ENCODE data around the gene FANCD2. TPM values are rescaled to one million over a fixed set of nuclear protein-coding genes. Genes with fewer than 3 reads are reported as not detected.

FANCD2 gene
- polyA plus RNA-seq, 3 donors, result 1.3 to 11.6 (median 2.4) TPM

DNA sequence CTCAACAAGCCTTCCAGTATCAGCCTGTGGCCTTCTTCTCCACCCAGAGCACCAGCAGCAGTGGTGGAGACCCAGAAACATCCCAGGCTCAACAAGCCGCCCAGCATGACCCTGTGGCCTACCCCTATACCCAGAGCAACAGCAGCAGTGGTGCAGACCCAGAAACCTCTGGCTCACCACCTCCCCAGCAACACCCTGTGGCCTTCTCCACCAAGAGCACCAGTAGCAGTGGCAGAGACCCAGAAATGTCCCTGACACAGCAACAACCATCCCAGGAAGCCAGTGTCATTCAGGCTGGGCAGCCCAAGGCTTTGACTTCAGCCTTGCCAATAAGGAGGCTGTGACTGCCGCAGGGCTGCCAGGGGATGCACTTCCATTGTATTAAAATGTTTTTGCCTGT, 23.3 kb upstream of the FANCD2 start:
- no peaks in the 10 kb centered on the region for H4K20me1 ChIP-seq (ENCODE audit: insufficient read depth, low read length)
- no peak overlapping the region for H2AFZ ChIP-seq (ENCODE audit: insufficient read depth, low read depth, low read length, poor library complexity, severe bottlenecking)
- H3K27ac ChIP-seq (ENCODE audit: low read depth in 1 of 2, low read length in 2 of 2), result no peak overlapping the region
- Mint-ChIP-seq H3K4me3 (no peak overlapping the region), H3K9me3 (peaks cover 0 to 3% (median 0%) of the 10 kb centered on the region in 7 donors), H3K27ac (no peak overlapping the region), H3K27me3 (ENCODE audit: low read depth in 3 of 3) (peaks cover 0 to 1% (median 0%) of the 10 kb centered on the region in 3 donors), H3K4me1 (peaks cover 6% of the 10 kb centered on the region), H3K36me3 (peaks cover 25 to 32% of the 10 kb centered on the region in 2 donors)
- no peak for DNase-seq
- no peaks in the 10 kb centered on the region for H3K27me3 ChIP-seq (ENCODE audit: control insufficient read depth in 2 of 2, insufficient read depth in 2 of 2, low read length in 2 of 2)
- peaks cover 7% of the 10 kb centered on the region for H3K79me2 ChIP-seq (ENCODE audit: insufficient read depth, low read length)
- no peaks in the 10 kb centered on the region for H3K9me3 ChIP-seq (replicated peaks in 1 of 2; ENCODE audit: control insufficient read depth in 1 of 2, insufficient read depth in 1 of 2, low read length in 2 of 2)
- no peak overlapping the region for H3K4me3 ChIP-seq (replicated peaks in 1 of 3; ENCODE audit: low read depth in 2 of 3, low read length in 3 of 3)
- no peaks in the 10 kb centered on the region for H3K4me1 ChIP-seq (ENCODE audit: control insufficient read depth in 1 of 2, insufficient read depth in 2 of 2, low read length in 2 of 2)
- 100% methylated on average over 2 of the region's 2 CpGs for WGBS (ENCODE audit: insufficient coverage)
- TF ChIP-seq CTCF (IDR thresholded peaks at IDR 0.05), result no peak
- no peak overlapping the region for H3K9ac ChIP-seq (ENCODE audit: insufficient read depth, low read length, poor library complexity, severe bottlenecking)
- H3K36me3 ChIP-seq (replicated peaks in 1 of 2; ENCODE audit: control insufficient read depth in 1 of 2, insufficient read depth in 2 of 2, low read length in 2 of 2), result peaks cover 4 to 36% of the 10 kb centered on the region in 2 donors
- intact Hi-C loops (cut with micrococcal nuclease), result no loop called here
- H3K4me2 ChIP-seq (replicated peaks; ENCODE audit: extremely low read depth, low read length, poor library complexity, severe bottlenecking), result no peak overlapping the region

GRCh38 chr3:10004506-10004905, 21.7 kb upstream of the FANCD2 start:
- WGBS (ENCODE audit: insufficient coverage), result 97% methylated on average over 5 of the region's 7 CpGs
- no peak overlapping the region for H3K27ac Mint-ChIP-seq
- Histone ChIP-seq H2AFZ (ENCODE audit: insufficient read depth, low read depth, low read length, poor library complexity, severe bottlenecking) (no peak overlapping the region), H3K9me3 (replicated peaks in 1 of 2; ENCODE audit: control insufficient read depth in 1 of 2, insufficient read depth in 1 of 2, low read length in 2 of 2) (no peaks in the 10 kb centered on the region), H3K27me3 (ENCODE audit: control insufficient read depth in 2 of 2, insufficient read depth in 2 of 2, low read length in 2 of 2) (no peaks in the 10 kb centered on the region), H3K79me2 (ENCODE audit: insufficient read depth, low read length) (peaks cover 4% of the 10 kb centered on the region), H3K27ac (ENCODE audit: low read depth in 1 of 2, low read length in 2 of 2) (no peak overlapping the region), H4K20me1 (ENCODE audit: insufficient read depth, low read length) (no peaks in the 10 kb centered on the region), H3K4me3 (replicated peaks in 1 of 3; ENCODE audit: low read depth in 2 of 3, low read length in 3 of 3) (no peak overlapping the region), H3K4me1 (ENCODE audit: control insufficient read depth in 1 of 2, insufficient read depth in 2 of 2, low read length in 2 of 2) (peaks cover 13% of the 10 kb centered on the region in 2 donors), H3K9ac (ENCODE audit: insufficient read depth, low read length, poor library complexity, severe bottlenecking) (no peak overlapping the region), H3K4me2 (replicated peaks; ENCODE audit: extremely low read depth, low read length, poor library complexity, severe bottlenecking) (no peak overlapping the region), H3K36me3 (replicated peaks in 1 of 2; ENCODE audit: control insufficient read depth in 1 of 2, insufficient read depth in 2 of 2, low read length in 2 of 2) (peaks cover 4 to 25% of the 10 kb centered on the region in 2 donors)
- H3K4me3 Mint-ChIP-seq, result no peak overlapping the region
- peaks cover 16 to 19% of the 10 kb centered on the region in 2 donors for H3K36me3 Mint-ChIP-seq
- H3K27me3 Mint-ChIP-seq (ENCODE audit: low read depth in 3 of 3), result peaks cover 0 to 1% (median 0%) of the 10 kb centered on the region in 3 donors
- DNase-seq, result no peak
- intact Hi-C loops (cut with micrococcal nuclease), result no loop called here
- H3K9me3 Mint-ChIP-seq, result peaks cover 0 to 2% (median 0%) of the 10 kb centered on the region in 7 donors
- peaks cover 18% of the 10 kb centered on the region for H3K4me1 Mint-ChIP-seq
- TF ChIP-seq CTCF (IDR thresholded peaks at IDR 0.05), result no peak
